H9 (cell line): ENCODE measurements around the gene PRSS23. TPM values are rescaled to one million over a fixed set of nuclear protein-coding genes. Genes with fewer than 3 reads are reported as not detected.

Experiments used
- DNase-seq: peaks from one replicate; pipeline ENCODE4 v3.0.0-alpha.2; 2017
- H2AFZ ChIP-seq: one replicate; pipeline ENCODE4 v1.6.1; 2013; ENCODE audit warnings: mild to moderate bottlenecking, low read length, control low read depth, moderate library complexity
- H2AK5ac ChIP-seq: 2 replicates; pipeline ENCODE4 v1.6.1; 2013; ENCODE audit warnings: low read length, control low read depth, mixed read lengths; ENCODE audit not compliant: insufficient read length
- H2BK120ac ChIP-seq: one replicate; pipeline ENCODE4 v1.6.1; 2013; ENCODE audit warnings: low read depth, mild to moderate bottlenecking, low read length, control low read depth, inconsistent platforms; ENCODE audit not compliant: poor library complexity, severe bottlenecking
- H2BK12ac ChIP-seq: 2 replicates; pipeline ENCODE4 v1.6.1; 2013; ENCODE audit warnings: low read length, control low read depth, mixed read lengths, low read depth; ENCODE audit not compliant: insufficient read length
- H2BK15ac ChIP-seq: 2 replicates; pipeline ENCODE4 v1.6.1; 2013; ENCODE audit warnings: low read depth, low read length, control low read depth
- H2BK20ac ChIP-seq: one replicate; pipeline ENCODE4 v1.6.1; 2013; ENCODE audit warnings: low read depth, mild to moderate bottlenecking, low read length, control low read depth, inconsistent platforms; ENCODE audit not compliant: poor library complexity, severe bottlenecking
- H2BK5ac ChIP-seq: 2 replicates; pipeline ENCODE4 v1.6.1; 2013; ENCODE audit warnings: low read length, control low read depth, mixed read lengths; ENCODE audit not compliant: insufficient read length
- H3K14ac ChIP-seq: 2 replicates; pipeline ENCODE4 v1.6.1; 2013; ENCODE audit warnings: low read length, control low read depth; ENCODE audit not compliant: insufficient read depth
- H3K18ac ChIP-seq: 2 replicates; pipeline ENCODE4 v1.6.1; 2013; ENCODE audit warnings: low read depth, mild to moderate bottlenecking, mixed read lengths, low read length, control low read depth; ENCODE audit not compliant: insufficient read length
- H3K23ac ChIP-seq: 2 replicates; pipeline ENCODE4 v1.6.1; 2013; ENCODE audit warnings: low read length, control low read depth, mixed read lengths, low read depth; ENCODE audit not compliant: insufficient read length
- H3K23me2 ChIP-seq: 2 replicates; pipeline ENCODE4 v1.6.1; 2013; ENCODE audit warnings: low read depth, mild to moderate bottlenecking, mixed read lengths, low read length, control low read depth; ENCODE audit not compliant: insufficient read length, poor library complexity, severe bottlenecking
- H3K27ac ChIP-seq: 2 replicates; pipeline ENCODE4 v1.5.1; 2013; ENCODE audit warnings: low read length, control low read depth, mixed read lengths, low read depth; ENCODE audit not compliant: insufficient read length
- H3K27me3 ChIP-seq: 2 replicates; pipeline ENCODE4 v1.6.1; 2013; ENCODE audit warnings: low read length, control low read depth, inconsistent platforms; ENCODE audit not compliant: insufficient read depth
- H3K4ac ChIP-seq: 2 replicates; pipeline ENCODE4 v1.6.1; 2013; ENCODE audit warnings: low read depth, mild to moderate bottlenecking, control low read depth, inconsistent platforms, low read length, moderate library complexity
- H3K4me1 ChIP-seq: 2 replicates; pipeline ENCODE4 v1.6.1; 2013; ENCODE audit warnings: low read length, control low read depth, inconsistent platforms; ENCODE audit not compliant: insufficient read depth
- H3K4me2 ChIP-seq: 2 replicates; pipeline ENCODE4 v1.6.1; 2013; ENCODE audit warnings: low read length, control low read depth, mixed read lengths; ENCODE audit not compliant: insufficient read length, insufficient read depth
- H3K56ac ChIP-seq: 2 replicates; pipeline ENCODE4 v1.6.1; 2013; ENCODE audit warnings: low read depth, mild to moderate bottlenecking, mixed read lengths, low read length, control low read depth; ENCODE audit not compliant: insufficient read length
- H3K79me1 ChIP-seq: 2 replicates; pipeline ENCODE4 v1.6.1; 2013; ENCODE audit warnings: low read depth, mild to moderate bottlenecking, moderate library complexity, low read length, control low read depth, inconsistent platforms; ENCODE audit not compliant: insufficient read depth, poor library complexity, severe bottlenecking
- H3K79me2 ChIP-seq: 2 replicates; pipeline ENCODE4 v1.6.1; 2013; ENCODE audit warnings: low read length, control low read depth, inconsistent platforms; ENCODE audit not compliant: insufficient read depth
- H3K9ac ChIP-seq: 2 replicates; pipeline ENCODE4 v1.6.1; 2013; ENCODE audit warnings: low read length, control low read depth, mixed read lengths; ENCODE audit not compliant: insufficient read length; ENCODE audit errors: extremely low read depth
- H3K9me3 ChIP-seq: one replicate; pipeline ENCODE4 v1.6.1; 2013; ENCODE audit warnings: low read depth, low read length, inconsistent platforms; ENCODE audit not compliant: control insufficient read depth
- H3T11ph ChIP-seq: one replicate; pipeline ENCODE4 v1.6.1; 2013; ENCODE audit warnings: mild to moderate bottlenecking, low read length, control low read depth, inconsistent platforms
- H4K20me1 ChIP-seq: one replicate; pipeline ENCODE4 v1.6.1; 2013; ENCODE audit not compliant: control insufficient read depth, insufficient read length, insufficient read depth
- H4K5ac ChIP-seq: 2 replicates; pipeline ENCODE4 v1.6.1; 2013; ENCODE audit warnings: low read depth, mild to moderate bottlenecking, mixed read lengths, low read length, control low read depth; ENCODE audit not compliant: insufficient read length
- H4K8ac ChIP-seq: replicated peaks from 2 replicates; pipeline ENCODE4 v1.6.1; 2013; ENCODE audit warnings: low read length, control low read depth, mixed read lengths, low read depth; ENCODE audit not compliant: insufficient read length
- H4K91ac ChIP-seq: 2 replicates; pipeline ENCODE4 v1.6.1; 2013; ENCODE audit warnings: low read depth, mild to moderate bottlenecking, moderate library complexity, mixed read lengths, low read length, control low read depth; ENCODE audit not compliant: insufficient read length
- H3K27ac Mint-ChIP-seq, 3 experiments: 2 replicates in 2 of 3; 3 replicates in 1 of 3; pipeline ENCODE4 v1.8.0; 2020 to 2021; ENCODE audit warnings: mixed read lengths in 3 of 3, mild to moderate bottlenecking in 1 of 3, moderate library complexity in 1 of 3
- H3K27me3 Mint-ChIP-seq: 2 replicates; pipeline ENCODE4 v1.8.0; 2021; ENCODE audit warnings: low read depth, mild to moderate bottlenecking, moderate library complexity, mixed read lengths
- H3K36me3 Mint-ChIP-seq, 3 experiments: 2 replicates in 2 of 3; 3 replicates in 1 of 3; pipeline ENCODE4 v1.8.0; 2020 to 2021; ENCODE audit warnings: low read depth in 3 of 3, mixed read lengths in 3 of 3; ENCODE audit not compliant: insufficient read depth in 1 of 3
- H3K4me1 Mint-ChIP-seq, 2 experiments: 2 replicates each; pipeline ENCODE4 v1.8.0; 2020; ENCODE audit warnings: mixed read lengths in 2 of 2
- H3K4me3 Mint-ChIP-seq, 2 experiments: 2 replicates in 1 of 2; 3 replicates in 1 of 2; pipeline ENCODE4 v1.8.0; 2020 to 2021; ENCODE audit warnings: mild to moderate bottlenecking in 2 of 2, mixed read lengths in 2 of 2, moderate library complexity in 1 of 2
- H3K9me3 Mint-ChIP-seq, 2 experiments: 2 replicates in 1 of 2; 3 replicates in 1 of 2; pipeline ENCODE4 v1.8.0; 2020; ENCODE audit warnings: mild to moderate bottlenecking in 2 of 2, mixed read lengths in 2 of 2, moderate library complexity in 1 of 2
- CTCF ChIP-seq: fragments of 200-600 bp; sonication (generic); conservative IDR thresholded peaks from 3 replicates; pipeline ENCODE4 v1.8.0; 2021; ENCODE audit warnings: antibody characterized with exemption, mild to moderate bottlenecking
- WGBS: extraction: QIAGEN DNeasy Blood & Tissue Kit; methylation state at CpG from one replicate; pipeline ENCODE4 v1.1.7; 2013; ENCODE audit warnings: missing lambda C conversion rate, low lambda C conversion rate, mixed read lengths; ENCODE audit not compliant: insufficient read length; ENCODE audit errors: extremely low coverage; 5-methylcytosine and 5-hydroxymethylcytosine counted together
- total RNA-seq: library from RNA; stranded (reverse); gene quantifications from 2 replicates; pipeline ENCODE4 v1.2.1, GENCODE V29; 2021

PRSS23 gene
- total RNA-seq, 1 experiment from 2014 or later = 6.9 TPM

DNA sequence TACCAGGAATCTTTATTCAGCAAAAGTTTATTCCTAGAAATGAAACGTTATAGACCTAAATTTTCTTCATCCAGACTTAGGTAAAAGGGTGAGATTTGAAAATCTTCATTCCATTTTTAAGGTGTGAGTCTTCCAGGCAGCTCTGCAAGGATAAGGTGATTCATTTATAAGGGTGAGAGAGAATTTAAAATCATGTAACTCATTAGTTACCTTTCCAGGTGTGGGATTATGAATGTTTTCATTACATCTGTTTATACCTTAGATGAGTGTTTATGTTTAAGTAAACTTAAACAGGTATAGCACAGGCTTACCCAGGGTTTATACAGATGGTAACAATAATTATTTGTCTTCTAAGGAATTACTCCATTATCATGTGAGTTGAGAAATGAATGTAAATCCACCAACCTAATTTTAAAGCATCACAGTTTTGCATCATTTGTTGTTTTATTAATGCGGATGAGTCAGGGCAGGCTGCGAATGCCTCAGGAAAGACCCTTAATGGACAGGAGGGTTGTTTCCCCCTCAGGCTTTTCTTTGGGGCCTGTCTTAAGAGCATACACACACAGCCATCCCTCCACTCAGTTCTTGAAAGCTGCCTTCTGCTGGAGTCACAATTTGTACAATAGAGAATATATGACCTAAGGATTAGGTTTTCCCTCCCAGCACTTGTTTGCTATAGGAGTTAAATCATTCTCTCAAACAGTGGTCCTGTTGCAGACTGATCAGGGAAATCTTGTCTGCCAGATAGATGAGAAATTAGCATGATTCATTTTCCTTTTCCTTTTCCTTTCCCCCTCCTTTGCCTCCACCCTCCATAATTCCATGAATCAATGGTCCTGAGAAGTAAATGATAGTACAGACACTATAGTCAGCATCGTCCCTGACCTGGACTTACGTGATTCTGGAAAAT is 3.0 kb downstream of the PRSS23 start:
- Histone ChIP-seq H2BK20ac (no peak overlapping the region), H2BK15ac (no peak overlapping the region), H3K79me1 (no peaks in the 10 kb centered on the region), H3K4me2 (no peak overlapping the region), H4K5ac (no peak overlapping the region), H3K9me3 (no peaks in the 10 kb centered on the region), H3K18ac (no peak overlapping the region), H3K27me3 (peaks cover 5% of the 10 kb centered on the region; the same call in 1 of the 2 replicates), H4K91ac (no peak overlapping the region), H4K8ac (no peak overlapping the region), H3T11ph (no peak overlapping the region), H4K20me1 (no peaks in the 10 kb centered on the region), H2BK5ac (no peak overlapping the region), H3K4ac (no peak overlapping the region), H2BK120ac (no peak overlapping the region), H3K9ac (no peak overlapping the region), H3K23me2 (peaks cover 10% of the 10 kb centered on the region), H3K14ac (no peak overlapping the region), H3K56ac (no peak overlapping the region), H3K4me1 (peaks cover 6% of the 10 kb centered on the region; the same call in 1 of the 2 replicates), H2BK12ac (no peak overlapping the region), H3K79me2 (no peaks in the 10 kb centered on the region), H3K23ac (no peak overlapping the region), H2AK5ac (no peak overlapping the region), H3K27ac (no peak overlapping the region), H2AFZ (no peak overlapping the region)
- no peaks in the 10 kb centered on the region for H3K9me3 Mint-ChIP-seq
- no peak for DNase-seq
- WGBS = no CpG with 5 or more reads among the region's 5 CpGs
- TF ChIP-seq CTCF = no peak
- peaks cover 1 to 7% (median 4%) of the 10 kb centered on the region in 3 experiments; a peak in 4 of 7 replicates for H3K36me3 Mint-ChIP-seq
- H3K27ac Mint-ChIP-seq = no peak overlapping the region
- H3K4me1 Mint-ChIP-seq = peaks cover 35 to 39% of the 10 kb centered on the region in 2 experiments
- H3K27me3 Mint-ChIP-seq = peaks cover 27% of the 10 kb centered on the region
- no peak overlapping the region for H3K4me3 Mint-ChIP-seq
